RPMI8226 (cell line): Measurements from ENCODE around the gene TSEN34.
A peak's percentile ranks its signal among the peaks of the same experiment; 100 is the strongest.
"Not testable (repeated sequence)": the region's sequence is repeated elsewhere in the genome, so short reads cannot be mapped to it uniquely, and the experiment has no call there.

Experiments used
- DNase-seq: peaks from one replicate; pipeline ENCODE4 v3.0.0-alpha.2; 2015

TSEN34 gene

GRCh38 chr19:54189145-54189734 is 1.9 kb upstream of the TSEN34 start, which contains the start of gene MBOAT7:
Gene MBOAT7, minus strand, starts transcription at chr19:54189580. Its CDS starts 1,072 bp downstream, at chr19:54188508.
- DNase-seq = peak; percentile 87

- DNase-seq = peak; percentile 100
These were observed 1.2 kb upstream of the TSEN34 start for GRCh38 chr19:54189735-54190502.

- peak; percentile 99 for DNase-seq
These were observed 551 bp upstream of the TSEN34 start for GRCh38 chr19:54190503-54191010.

GRCh38 chr19:54191811-54192453 is 824 bp downstream of the TSEN34 start:
- no peak for DNase-seq

GRCh38 chr19:54193011-54193410 is 1.9 kb downstream of the TSEN34 start:
- DNase-seq = no peak

- DNase-seq = not testable (repeated sequence)
These were observed 3.4 kb downstream of the TSEN34 start for GRCh38 chr19:54194463-54194862.

GRCh38 chr19:54196536-54196935 is 5.4 kb downstream of the TSEN34 start:
- no peak for DNase-seq

- DNase-seq = no peak
These were observed 6.0 kb downstream of the TSEN34 start for GRCh38 chr19:54197121-54197520.

- DNase-seq = no peak
These were observed 8.3 kb downstream of the TSEN34 start for GRCh38 chr19:54199401-54199800.

- no peak for DNase-seq
These were observed 10.1 kb downstream of the TSEN34 start for GRCh38 chr19:54201172-54201701.

- DNase-seq = no peak
These were observed 10.9 kb downstream of the TSEN34 start for GRCh38 chr19:54201980-54202379.

- no peak for DNase-seq
These were observed 12.1 kb downstream of the TSEN34 start for GRCh38 chr19:54203151-54203611.

GRCh38 chr19:54204767-54205468 is 13.8 kb downstream of the TSEN34 start:
- no peak for DNase-seq

- no peak for DNase-seq
These were observed 15.1 kb downstream of the TSEN34 start for GRCh38 chr19:54206030-54206830.

- no peak for DNase-seq
These were observed 15.7 kb downstream of the TSEN34 start for GRCh38 chr19:54206831-54207177.

- not testable (repeated sequence) for DNase-seq
These were observed 16.1 kb downstream of the TSEN34 start for GRCh38 chr19:54207193-54207592.

- DNase-seq = no peak
These were observed 16.5 kb downstream of the TSEN34 start for GRCh38 chr19:54207676-54207982.

GRCh38 chr19:54207983-54208783 is 17.1 kb downstream of the TSEN34 start:
- DNase-seq = peak; percentile 96

- DNase-seq = no peak
These were observed 17.6 kb downstream of the TSEN34 start for GRCh38 chr19:54208784-54209057.

- DNase-seq = no peak
These were observed 18.1 kb downstream of the TSEN34 start for GRCh38 chr19:54209058-54209810.
